GM23338 (cell line): ENCODE results near the gene PTGR3. TPM values are rescaled to one million over a fixed set of nuclear protein-coding genes. Genes with fewer than 3 reads are reported as not detected.
A peak's percentile ranks its signal among the peaks of the same experiment; 100 is the strongest.

ENCODE experiments used
- ATAC-seq: fragments of 200-7000 bp; cut with Tn5 transposase; 3 replicates; pipeline ENCODE4 v1.9.1; 2020
- DNase-seq: peaks from one replicate; pipeline ENCODE4 v3.0.0-alpha.2; 2015; ENCODE audit warnings: low spot score
- H2AFZ ChIP-seq: fragments of 200-600 bp; sonication (generic); 2 replicates; pipeline ENCODE4 v1.8.0; 2016; ENCODE audit warnings: antibody characterized with exemption, mild to moderate bottlenecking, moderate library complexity
- H3F3A ChIP-seq: fragments of 200-600 bp; sonication (generic); replicated peaks from 2 replicates; pipeline ENCODE4 v1.8.0; 2017; ENCODE audit warnings: antibody characterized with exemption, mixed run types, low read depth
- H3K27ac ChIP-seq: fragments of 200-600 bp; sonication (generic); 2 replicates; pipeline ENCODE4 v1.6.1; 2016; ENCODE audit warnings: low read depth
- H3K27me3 ChIP-seq: fragments of 200-600 bp; sonication (generic); 2 replicates; pipeline ENCODE4 v1.8.0; 2016; ENCODE audit warnings: mild to moderate bottlenecking, mixed run types, moderate library complexity; ENCODE audit not compliant: insufficient read depth
- H3K36me3 ChIP-seq: fragments of 200-600 bp; sonication (generic); 2 replicates; pipeline ENCODE4 v1.8.0; 2016; ENCODE audit warnings: mild to moderate bottlenecking; ENCODE audit not compliant: insufficient read depth
- H3K4me1 ChIP-seq: fragments of 200-600 bp; sonication (generic); 2 replicates; pipeline ENCODE4 v1.8.0; 2016; ENCODE audit warnings: mild to moderate bottlenecking, moderate library complexity; ENCODE audit not compliant: insufficient read depth
- H3K4me2 ChIP-seq: fragments of 200-600 bp; sonication (generic); 2 replicates; pipeline ENCODE4 v1.7.1; 2017; ENCODE audit warnings: mixed run types
- H3K4me3 ChIP-seq: fragments of 200-600 bp; sonication (generic); 2 replicates; pipeline ENCODE4 v1.6.1; 2016; ENCODE audit warnings: mixed run types
- H3K79me2 ChIP-seq: fragments of 200-600 bp; sonication (generic); replicated peaks from 2 replicates; pipeline ENCODE4 v1.8.0; 2017; ENCODE audit warnings: mild to moderate bottlenecking; ENCODE audit not compliant: insufficient read depth
- H3K9me2 ChIP-seq: fragments of 200-600 bp; sonication (generic); 2 replicates; pipeline ENCODE4 v1.8.0; 2017; ENCODE audit not compliant: insufficient read depth
- H4K20me1 ChIP-seq: fragments of 200-600 bp; sonication (generic); replicated peaks from 2 replicates; pipeline ENCODE4 v1.8.0; 2017; ENCODE audit warnings: mild to moderate bottlenecking; ENCODE audit not compliant: insufficient read depth
- H3K27ac Mint-ChIP-seq: 2 replicates; pipeline ENCODE4 v1.8.0; 2020; ENCODE audit warnings: inconsistent platforms, mild to moderate bottlenecking, moderate library complexity, mixed read lengths
- H3K27me3 Mint-ChIP-seq: 3 replicates; pipeline ENCODE4 v1.8.0; 2022; ENCODE audit warnings: low read depth, mild to moderate bottlenecking, moderate library complexity, mixed read lengths, inconsistent platforms; ENCODE audit not compliant: insufficient read depth, poor library complexity
- H3K36me3 Mint-ChIP-seq: 3 replicates; pipeline ENCODE4 v1.8.0; 2021; ENCODE audit warnings: low read depth, mild to moderate bottlenecking, inconsistent platforms, moderate library complexity, mixed read lengths
- H3K4me1 Mint-ChIP-seq: 3 replicates; pipeline ENCODE4 v1.8.0; 2020; ENCODE audit warnings: mild to moderate bottlenecking, inconsistent platforms, mixed read lengths
- H3K4me3 Mint-ChIP-seq: 3 replicates; pipeline ENCODE4 v1.8.0; 2021; ENCODE audit warnings: moderate library complexity, mild to moderate bottlenecking, inconsistent platforms, mixed read lengths
- H3K9me3 Mint-ChIP-seq: 3 replicates; pipeline ENCODE4 v1.8.0; 2020; ENCODE audit warnings: moderate library complexity, mild to moderate bottlenecking, inconsistent platforms, mixed read lengths
- CTCF ChIP-seq, 2 experiments: fragments of 200-600 bp in 1 of 2; sonication (generic) in 1 of 2; conservative IDR thresholded peaks; 2 replicates each; pipeline versions ENCODE4 v1.5.1 to v1.6.1; 2016 to 2017; ENCODE audit warnings: antibody characterized with exemption in 2 of 2, low read depth in 2 of 2, mild to moderate bottlenecking in 2 of 2, moderate library complexity in 1 of 2
- EZH2phosphoT487 ChIP-seq: fragments of 200-600 bp; sonication (generic); IDR thresholded peaks from one replicate; pipeline ENCODE4 v1.8.1; 2018; ENCODE audit warnings: antibody characterized with exemption; ENCODE audit not compliant: unreplicated experiment
- JUNB ChIP-seq: IDR thresholded peaks from one replicate; pipeline ENCODE4 v1.6.1; 2016; ENCODE audit warnings: antibody characterized with exemption; ENCODE audit not compliant: unreplicated experiment
- NANOG ChIP-seq: IDR thresholded peaks from 2 replicates; pipeline ENCODE4 v1.6.1; 2016; ENCODE audit warnings: antibody characterized with exemption, borderline replicate concordance
- ZNF114 ChIP-seq: fragments of 250-450 bp; sonication (Bioruptor Pico); IDR thresholded peaks from 2 replicates; pipeline ENCODE4 v1.5.0; 2020; ENCODE audit warnings: mild to moderate bottlenecking, moderate library complexity
- ZNF331 ChIP-seq: fragments of 250-450 bp; sonication (Bioruptor Pico); IDR thresholded peaks from 2 replicates; pipeline ENCODE4 v1.5.0; 2020; ENCODE audit warnings: low read depth, mild to moderate bottlenecking, moderate library complexity
- polyA plus RNA-seq: library from polyadenylated mRNA; unstranded; fragments of >200 nt; fragmentation: Nextera tagmentation; extraction: Ambion mirVana; gene quantifications from 2 replicates; pipeline ENCODE4 v1.2.1, GENCODE V29; 2016
- total RNA-seq: library from RNA; depleted of rRNA; stranded (reverse); fragments of >200 nt; shearing (Covaris generic); gene quantifications from 2 replicates; pipeline ENCODE4 v1.2.3, GENCODE V29; 2014

Gene PTGR3
- total and polyA plus RNA-seq, 2 experiments from 2014 or later, result 0.84 to 1.5 TPM

- Mint-ChIP-seq H3K9me3 (no peaks in the 10 kb centered on the region), H3K4me3 (no peak overlapping the region), H3K27ac (no peak overlapping the region), H3K4me1 (no peaks in the 10 kb centered on the region), H3K36me3 (no peaks in the 10 kb centered on the region), H3K27me3 (peaks cover 5% of the 10 kb centered on the region)
- Histone ChIP-seq H2AFZ (no peak overlapping the region), H3F3A (no peaks in the 10 kb centered on the region), H3K36me3 (no peaks in the 10 kb centered on the region), H4K20me1 (no peaks in the 10 kb centered on the region), H3K4me3 (no peak overlapping the region), H3K4me1 (no peaks in the 10 kb centered on the region), H3K79me2 (no peaks in the 10 kb centered on the region), H3K9me2 (0 out of 2 replicates have a peak, but pooled peaks cover 5% of the 10 kb centered on the region), H3K4me2 (no peak overlapping the region), H3K27me3 (no peaks in the 10 kb centered on the region), H3K27ac (no peak overlapping the region)
- no peak for TF ChIP-seq NANOG
- no peak for DNase-seq
- no peak for ATAC-seq
Measured at GRCh38 chr18:75238100-75238499, 29.2 kb upstream of the PTGR3 start.

- Histone ChIP-seq H3F3A (no peaks in the 10 kb centered on the region), H4K20me1 (no peaks in the 10 kb centered on the region), H3K27ac (no peak overlapping the region), H3K4me1 (no peaks in the 10 kb centered on the region), H3K4me3 (no peak overlapping the region), H3K79me2 (no peaks in the 10 kb centered on the region), H3K4me2 (no peak overlapping the region), H3K27me3 (no peaks in the 10 kb centered on the region), H2AFZ (no peak overlapping the region), H3K9me2 (no peaks in the 10 kb centered on the region), H3K36me3 (no peaks in the 10 kb centered on the region)
- H3K4me1 Mint-ChIP-seq, result no peaks in the 10 kb centered on the region
- no peaks in the 10 kb centered on the region for H3K9me3 Mint-ChIP-seq
- H3K4me3 Mint-ChIP-seq, result no peak overlapping the region
- no peaks in the 10 kb centered on the region for H3K36me3 Mint-ChIP-seq
- DNase-seq, result no peak
- no peak for ATAC-seq
- H3K27ac Mint-ChIP-seq, result no peak overlapping the region
- TF ChIP-seq NANOG (no peak), ZNF331 (CRISPR knock-in tag) (no peak), EZH2phosphoT487 (no peak), CTCF (conservative IDR thresholded peaks at IDR 0.05; ENCODE audit: low read depth in 2 of 2) (0 out of 4 replicates have a peak, but pooled peaks of 1 of the 2 experiments have one; percentile 2)
- peaks cover 5% of the 10 kb centered on the region for H3K27me3 Mint-ChIP-seq
Measured at GRCh38 chr18:75235896-75236295, 27.0 kb upstream of the PTGR3 start.

DNA sequence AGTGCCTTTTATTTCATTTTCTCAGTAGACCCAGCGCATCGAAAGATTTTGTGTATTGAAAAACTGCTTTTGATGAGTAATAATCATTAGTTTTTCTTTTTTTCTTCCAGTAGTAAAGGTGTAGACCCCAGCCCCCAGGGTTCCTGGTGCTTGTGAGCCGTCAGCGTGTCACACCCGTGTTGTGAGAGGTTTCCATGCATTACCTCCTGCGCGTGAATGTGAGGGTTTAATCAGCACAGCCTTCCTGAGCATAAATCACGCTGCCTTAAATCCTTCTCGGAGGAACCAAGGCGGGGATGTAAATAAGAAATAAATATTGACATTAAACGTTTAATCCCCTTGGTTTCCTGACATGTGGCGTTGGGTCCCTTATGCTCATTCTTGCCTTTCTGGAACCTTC is 26.0 kb upstream of the PTGR3 start:
- no peaks in the 10 kb centered on the region for H3K4me1 ChIP-seq
- no peaks in the 10 kb centered on the region for H3K9me3 Mint-ChIP-seq
- peaks cover 5% of the 10 kb centered on the region for H3K27me3 Mint-ChIP-seq
- no peaks in the 10 kb centered on the region for H3K9me2 ChIP-seq
- no peaks in the 10 kb centered on the region for H3K79me2 ChIP-seq
- H3K4me2 ChIP-seq, result no peak overlapping the region
- no peak overlapping the region for H3K27ac ChIP-seq
- ATAC-seq (no peak), DNase-seq (no peak)
- H3K36me3 ChIP-seq, result no peaks in the 10 kb centered on the region
- H4K20me1 ChIP-seq, result no peaks in the 10 kb centered on the region
- no peak overlapping the region for H2AFZ ChIP-seq
- H3K27ac Mint-ChIP-seq, result no peak overlapping the region
- H3F3A ChIP-seq, result no peaks in the 10 kb centered on the region
- no peak overlapping the region for H3K4me3 ChIP-seq
- H3K27me3 ChIP-seq, result no peaks in the 10 kb centered on the region
- no peak for TF ChIP-seq JUNB
- no peak for TF ChIP-seq ZNF114 (CRISPR knock-in tag)
- H3K4me3 Mint-ChIP-seq, result no peak overlapping the region
- no peaks in the 10 kb centered on the region for H3K36me3 Mint-ChIP-seq
- H3K4me1 Mint-ChIP-seq, result no peaks in the 10 kb centered on the region
